ENCODE results near the gene ARHGEF39. TPM values are rescaled to one million over a fixed set of nuclear protein-coding genes. Genes with fewer than 3 reads are reported as not detected.
"Not testable (repeated sequence)": the region's sequence is repeated elsewhere in the genome, so short reads cannot be mapped to it uniquely, and the experiment has no call there.

ARHGEF39 gene
- total RNA-seq, 1 donor from 2014 or later, result 10.4 TPM

GRCh38 chr9:35649431-35650340 is 15.3 kb downstream of the ARHGEF39 start:
- DNase-seq (ENCODE audit: low spot score, unreplicated experiment), result no peak
- no peak overlapping the region for H3K4me3 Mint-ChIP-seq (ENCODE audit: low read depth)
- peaks cover 17% of the 10 kb centered on the region for H3K4me1 Mint-ChIP-seq (ENCODE audit: low read depth)
- no peaks in the 10 kb centered on the region for H3K9me3 Mint-ChIP-seq (ENCODE audit: low read depth)
- TF ChIP-seq, protein P1, sequence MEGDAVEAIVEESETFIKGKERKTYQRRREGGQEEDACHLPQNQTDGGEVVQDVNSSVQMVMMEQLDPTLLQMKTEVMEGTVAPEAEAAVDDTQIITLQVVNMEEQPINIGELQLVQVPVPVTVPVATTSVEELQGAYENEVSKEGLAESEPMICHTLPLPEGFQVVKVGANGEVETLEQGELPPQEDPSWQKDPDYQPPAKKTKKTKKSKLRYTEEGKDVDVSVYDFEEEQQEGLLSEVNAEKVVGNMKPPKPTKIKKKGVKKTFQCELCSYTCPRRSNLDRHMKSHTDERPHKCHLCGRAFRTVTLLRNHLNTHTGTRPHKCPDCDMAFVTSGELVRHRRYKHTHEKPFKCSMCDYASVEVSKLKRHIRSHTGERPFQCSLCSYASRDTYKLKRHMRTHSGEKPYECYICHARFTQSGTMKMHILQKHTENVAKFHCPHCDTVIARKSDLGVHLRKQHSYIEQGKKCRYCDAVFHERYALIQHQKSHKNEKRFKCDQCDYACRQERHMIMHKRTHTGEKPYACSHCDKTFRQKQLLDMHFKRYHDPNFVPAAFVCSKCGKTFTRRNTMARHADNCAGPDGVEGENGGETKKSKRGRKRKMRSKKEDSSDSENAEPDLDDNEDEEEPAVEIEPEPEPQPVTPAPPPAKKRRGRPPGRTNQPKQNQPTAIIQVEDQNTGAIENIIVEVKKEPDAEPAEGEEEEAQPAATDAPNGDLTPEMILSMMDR (IDR thresholded peaks at IDR 0.05; ENCODE audit: unreplicated experiment), result no peak
- no peaks in the 10 kb centered on the region for H3K36me3 Mint-ChIP-seq (ENCODE audit: insufficient read depth)
- H3K27ac Mint-ChIP-seq, result no peak overlapping the region
- H3K27me3 Mint-ChIP-seq, result peaks cover 11% of the 10 kb centered on the region

DNA sequence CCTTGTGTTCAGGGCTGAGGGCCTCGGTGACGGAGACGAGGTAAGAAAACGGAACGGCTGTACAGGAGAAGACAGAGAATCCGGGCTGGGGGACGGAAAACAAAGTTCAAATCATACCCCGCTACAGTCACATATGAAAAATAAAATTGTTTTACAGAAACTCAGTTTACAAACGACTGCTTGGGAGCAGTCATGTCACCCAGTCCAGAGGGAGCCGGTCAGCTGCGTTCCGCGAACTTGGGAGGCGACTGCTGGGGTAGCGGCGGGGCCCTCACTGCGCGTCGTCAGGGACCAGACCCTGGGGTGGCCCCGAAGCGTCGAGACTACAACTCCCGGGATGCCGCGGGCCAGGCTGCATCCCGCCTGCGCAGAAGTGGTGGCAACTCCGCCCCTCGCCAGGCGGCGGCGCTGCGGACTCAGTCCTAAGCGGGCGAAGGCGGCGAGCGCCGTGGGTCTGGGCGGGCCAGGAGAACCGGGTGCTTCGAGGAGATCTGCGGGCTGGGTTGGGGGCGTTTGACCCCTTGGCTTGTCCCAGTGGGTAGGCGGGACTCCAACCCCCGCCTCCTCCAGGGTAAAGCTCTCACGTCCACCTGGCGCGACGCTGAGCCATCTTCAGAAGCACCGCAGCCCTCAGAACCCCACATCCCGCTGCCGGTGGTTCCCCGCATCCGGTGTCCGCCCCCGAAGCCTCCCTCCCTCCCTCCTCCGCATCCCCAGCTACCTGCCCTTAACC is 18.3 kb downstream of the ARHGEF39 start:
- Mint-ChIP-seq H3K27ac (peak overlapping the region; percentile 100), H3K9me3 (ENCODE audit: low read depth) (no peaks in the 10 kb centered on the region), H3K4me3 (ENCODE audit: low read depth) (peak overlapping the region; percentile 97), H3K36me3 (ENCODE audit: insufficient read depth) (no peaks in the 10 kb centered on the region), H3K4me1 (ENCODE audit: low read depth) (peaks cover 14% of the 10 kb centered on the region), H3K27me3 (peaks cover 11% of the 10 kb centered on the region)
- DNase-seq (ENCODE audit: low spot score, unreplicated experiment), result peak; percentile 94
- TF ChIP-seq, protein P1 (IDR thresholded peaks at IDR 0.05; ENCODE audit: unreplicated experiment), result peak; percentile 81

DNA sequence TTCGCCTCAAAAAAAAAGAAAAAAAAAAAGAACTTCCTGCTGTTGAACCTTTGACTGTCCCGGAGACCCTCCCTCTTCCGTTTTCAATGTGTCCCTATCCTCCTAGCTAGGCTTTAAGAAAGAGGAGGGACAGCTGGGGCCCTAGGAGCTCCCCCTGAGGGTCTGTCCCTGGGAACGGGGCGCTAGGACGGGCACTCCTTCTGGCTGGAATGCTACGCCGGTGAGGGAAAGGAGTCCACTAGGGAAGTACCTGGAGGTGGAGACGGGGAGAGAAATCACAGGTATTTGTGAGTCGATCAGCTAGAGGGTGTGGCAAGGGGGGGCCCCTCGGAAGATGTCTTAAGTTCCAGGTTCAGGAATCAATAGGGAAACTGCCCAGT is 18.9 kb downstream of the ARHGEF39 start:
- Mint-ChIP-seq H3K9me3 (ENCODE audit: low read depth) (no peaks in the 10 kb centered on the region), H3K27ac (peak overlapping the region; percentile 100), H3K27me3 (peaks cover 11% of the 10 kb centered on the region), H3K4me1 (ENCODE audit: low read depth) (peaks cover 10% of the 10 kb centered on the region), H3K4me3 (ENCODE audit: low read depth) (peak overlapping the region; percentile 97), H3K36me3 (ENCODE audit: insufficient read depth) (no peaks in the 10 kb centered on the region)
- TF ChIP-seq, protein P1 (IDR thresholded peaks at IDR 0.05; ENCODE audit: unreplicated experiment), result peak; percentile 29
- DNase-seq (ENCODE audit: low spot score, unreplicated experiment), result peak; percentile 60

DNA sequence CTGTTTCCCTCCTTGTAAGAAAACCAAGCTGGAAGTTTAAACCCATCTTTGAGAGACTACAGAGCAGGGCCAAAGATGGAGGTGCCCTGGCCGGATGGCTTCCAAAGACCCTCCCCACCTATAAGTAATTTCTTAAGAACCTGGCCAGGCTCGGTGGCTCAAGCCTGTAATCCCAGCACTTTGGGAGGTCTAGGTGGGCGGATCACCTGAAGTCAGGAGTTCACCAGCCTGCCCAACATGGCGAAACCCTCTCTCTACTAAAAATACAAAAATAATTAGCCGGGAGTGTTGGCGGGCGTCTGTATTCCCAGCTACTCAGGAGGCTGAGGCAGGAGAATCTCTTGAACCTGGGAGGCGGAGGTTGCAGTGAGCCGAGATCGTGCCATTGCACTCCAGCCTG is 19.3 kb downstream of the ARHGEF39 start:
- not testable (repeated sequence) for H3K9me3 Mint-ChIP-seq (ENCODE audit: low read depth); H3K4me1 Mint-ChIP-seq (ENCODE audit: low read depth); H3K36me3 Mint-ChIP-seq (ENCODE audit: insufficient read depth); DNase-seq (ENCODE audit: low spot score, unreplicated experiment)
- H3K27me3 Mint-ChIP-seq, result peaks cover 11% of the 10 kb centered on the region
- H3K27ac Mint-ChIP-seq, result peak overlapping the region; percentile 100
- peak overlapping the region; percentile 97 for H3K4me3 Mint-ChIP-seq (ENCODE audit: low read depth)

- H3K27me3 Mint-ChIP-seq, result peaks cover 5% of the 10 kb centered on the region
- no peak for DNase-seq (ENCODE audit: low spot score, unreplicated experiment)
- TF ChIP-seq, protein P1 (IDR thresholded peaks at IDR 0.05; ENCODE audit: unreplicated experiment), result no peak
- peaks cover 5% of the 10 kb centered on the region for H3K36me3 Mint-ChIP-seq (ENCODE audit: insufficient read depth)
- no peaks in the 10 kb centered on the region for H3K9me3 Mint-ChIP-seq (ENCODE audit: low read depth)
- no peak overlapping the region for H3K27ac Mint-ChIP-seq
- H3K4me3 Mint-ChIP-seq (ENCODE audit: low read depth), result no peak overlapping the region
- peaks cover 8% of the 10 kb centered on the region for H3K4me1 Mint-ChIP-seq (ENCODE audit: low read depth)
These were observed 21.9 kb downstream of the ARHGEF39 start for GRCh38 chr9:35643046-35643445.

DNA sequence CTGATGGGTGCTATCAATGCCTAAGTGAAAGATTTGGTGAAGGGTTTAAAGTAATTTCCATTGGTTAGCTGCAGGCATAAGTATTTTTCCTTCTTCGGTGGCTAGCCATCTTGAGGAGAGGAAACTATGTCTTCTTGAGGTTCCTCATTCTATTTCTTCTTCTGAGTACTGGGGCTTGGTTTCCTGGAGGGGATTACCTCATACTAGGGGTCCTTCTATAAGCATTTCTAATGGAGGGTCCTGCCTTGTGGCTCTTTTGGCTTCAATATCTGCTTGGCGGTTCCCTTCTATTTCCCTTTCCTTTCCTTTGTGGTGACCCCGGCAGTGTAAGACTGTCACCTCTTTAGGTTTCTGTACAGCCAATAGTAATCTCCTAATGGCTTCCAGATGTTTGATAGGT is 23.5 kb downstream of the ARHGEF39 start:
- H3K36me3 Mint-ChIP-seq (ENCODE audit: insufficient read depth); H3K27ac Mint-ChIP-seq; H3K4me3 Mint-ChIP-seq (ENCODE audit: low read depth); DNase-seq (ENCODE audit: low spot score, unreplicated experiment); H3K9me3 Mint-ChIP-seq (ENCODE audit: low read depth); H3K27me3 Mint-ChIP-seq; H3K4me1 Mint-ChIP-seq (ENCODE audit: low read depth): not testable (repeated sequence)

DNA sequence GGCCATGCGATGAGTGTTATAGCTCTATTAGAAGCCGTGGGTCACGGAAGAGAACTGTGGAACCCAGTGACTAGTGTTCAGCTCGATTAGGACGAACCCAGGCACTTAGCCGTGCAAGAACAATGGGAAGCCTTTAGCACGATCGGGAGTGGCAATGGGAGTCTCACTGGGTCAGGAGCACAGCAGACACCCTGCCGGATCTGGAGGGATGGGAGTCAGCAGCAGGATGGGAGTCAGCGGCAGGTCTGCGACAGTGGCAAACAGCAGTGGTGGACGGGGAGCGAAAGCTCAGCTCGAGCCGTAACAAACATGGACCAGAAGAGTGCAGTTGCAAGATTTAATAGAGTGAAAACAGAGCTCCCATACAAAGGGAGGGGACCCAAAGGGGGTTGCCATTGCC is 24.6 kb downstream of the ARHGEF39 start:
- not testable (repeated sequence) for H3K4me1 Mint-ChIP-seq (ENCODE audit: low read depth); H3K36me3 Mint-ChIP-seq (ENCODE audit: insufficient read depth); H3K4me3 Mint-ChIP-seq (ENCODE audit: low read depth); H3K27me3 Mint-ChIP-seq; DNase-seq (ENCODE audit: low spot score, unreplicated experiment); H3K9me3 Mint-ChIP-seq (ENCODE audit: low read depth)
- H3K27ac Mint-ChIP-seq, result peak overlapping the region; percentile 42
